ENCODE data around the gene SLC38A10. TPM values are rescaled to one million over a fixed set of nuclear protein-coding genes. Genes with fewer than 3 reads are reported as not detected.
A peak's percentile ranks its signal among the peaks of the same experiment; 100 is the strongest.

Gene SLC38A10
- polyA plus RNA-seq, 1 of the 3 experiments (the other 2 are of a cell fraction) = 82.2 TPM

DNA sequence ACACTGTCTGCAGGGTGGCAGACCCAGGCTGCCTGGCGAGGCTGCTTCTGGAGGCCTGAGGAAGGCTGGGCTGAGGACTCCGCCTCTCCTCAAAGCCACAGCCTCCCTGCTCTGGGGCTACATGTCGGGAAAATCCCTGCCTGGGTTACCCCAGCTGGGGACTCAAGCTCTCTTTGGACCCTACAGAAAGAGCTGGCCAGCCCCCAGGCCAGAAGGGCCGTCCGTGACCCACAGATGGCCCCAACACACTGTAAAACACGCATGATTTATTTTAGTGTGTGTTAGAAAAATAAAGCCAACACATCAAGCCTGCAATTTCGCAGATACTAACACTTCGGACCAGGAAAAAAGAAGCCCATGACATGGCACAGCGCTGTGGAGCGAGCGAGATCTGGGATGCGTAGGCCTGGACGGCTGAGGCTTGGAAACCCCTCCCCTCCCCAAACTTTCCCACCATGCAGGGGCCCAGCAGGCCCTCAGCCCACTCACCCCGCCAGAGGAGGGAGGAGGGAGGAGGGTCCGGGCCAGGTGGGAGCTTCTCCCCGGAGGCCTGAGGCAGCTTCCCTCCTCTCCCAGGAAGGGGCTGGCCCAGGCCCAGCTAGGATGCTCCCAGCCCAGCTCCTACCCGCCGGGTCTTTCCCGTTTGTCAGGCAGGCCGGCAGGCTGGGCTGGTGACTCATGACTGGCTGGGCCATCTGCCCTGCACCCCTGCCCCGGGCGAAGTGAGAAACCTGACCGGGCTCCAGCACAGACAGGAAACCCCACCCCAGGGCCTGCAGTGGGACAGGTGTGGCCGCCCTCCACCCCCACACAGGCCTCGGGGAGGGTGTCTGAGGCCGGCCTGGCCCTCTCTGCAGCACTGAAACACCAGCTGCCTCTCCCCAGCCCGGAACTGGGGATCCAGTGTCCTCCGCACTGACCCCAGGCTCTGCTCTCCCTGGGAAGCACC lies 34.1 kb upstream of the SLC38A10 start (continued):
- TF ChIP-seq, protein P1, sequence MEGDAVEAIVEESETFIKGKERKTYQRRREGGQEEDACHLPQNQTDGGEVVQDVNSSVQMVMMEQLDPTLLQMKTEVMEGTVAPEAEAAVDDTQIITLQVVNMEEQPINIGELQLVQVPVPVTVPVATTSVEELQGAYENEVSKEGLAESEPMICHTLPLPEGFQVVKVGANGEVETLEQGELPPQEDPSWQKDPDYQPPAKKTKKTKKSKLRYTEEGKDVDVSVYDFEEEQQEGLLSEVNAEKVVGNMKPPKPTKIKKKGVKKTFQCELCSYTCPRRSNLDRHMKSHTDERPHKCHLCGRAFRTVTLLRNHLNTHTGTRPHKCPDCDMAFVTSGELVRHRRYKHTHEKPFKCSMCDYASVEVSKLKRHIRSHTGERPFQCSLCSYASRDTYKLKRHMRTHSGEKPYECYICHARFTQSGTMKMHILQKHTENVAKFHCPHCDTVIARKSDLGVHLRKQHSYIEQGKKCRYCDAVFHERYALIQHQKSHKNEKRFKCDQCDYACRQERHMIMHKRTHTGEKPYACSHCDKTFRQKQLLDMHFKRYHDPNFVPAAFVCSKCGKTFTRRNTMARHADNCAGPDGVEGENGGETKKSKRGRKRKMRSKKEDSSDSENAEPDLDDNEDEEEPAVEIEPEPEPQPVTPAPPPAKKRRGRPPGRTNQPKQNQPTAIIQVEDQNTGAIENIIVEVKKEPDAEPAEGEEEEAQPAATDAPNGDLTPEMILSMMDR (IDR thresholded peaks at IDR 0.05) = no peak
- TF ChIP-seq EZH2phosphoT487 (IDR thresholded peaks at IDR 0.05; ENCODE audit: borderline replicate concordance, low read depth) (no peak), FOXM1 (IDR thresholded peaks at IDR 0.05; ENCODE audit: low read depth) (no peak; the same call in 1 of the 2 replicates), RFX5 (IDR thresholded peaks at IDR 0.05; ENCODE audit: low read length) (no peak), MXI1 (IDR thresholded peaks at IDR 0.05; ENCODE audit: low read depth, low read length) (no peak), RXRA (IDR thresholded peaks at IDR 0.05; ENCODE audit: borderline replicate concordance, low read depth) (no peak; the same call in 1 of the 2 replicates), EP300 (IDR thresholded peaks at IDR 0.05; ENCODE audit: borderline replicate concordance in 1 of 2, low read depth in 1 of 2, low read length in 1 of 2) (peak; percentile 71 to 87; a peak in 3 of 4 replicates), RCOR1 (IDR thresholded peaks at IDR 0.05; ENCODE audit: low read length) (no peak; the same call in 1 of the 2 replicates), TCF12 (IDR thresholded peaks at IDR 0.05) (peak; percentile 95), YY1 (IDR thresholded peaks at IDR 0.05; ENCODE audit: low read depth) (no peak), SMC3 (IDR thresholded peaks at IDR 0.05; ENCODE audit: low read depth, low read length) (no peak; the same call in 1 of the 2 replicates), ELF1 (IDR thresholded peaks at IDR 0.05) (no peak; the same call in 1 of the 2 replicates), FOSL2 (IDR thresholded peaks at IDR 0.05; ENCODE audit: borderline replicate concordance, low read depth) (peak; percentile 96), SIN3A (IDR thresholded peaks at IDR 0.05; ENCODE audit: borderline replicate concordance, low read depth, low read length) (no peak; the same call in 1 of the 2 replicates), TEAD4 (IDR thresholded peaks at IDR 0.05; ENCODE audit: borderline replicate concordance, insufficient read depth) (peak; percentile 64; the same call in 1 of the 2 replicates), CHD2 (IDR thresholded peaks at IDR 0.05; ENCODE audit: low read length, partially characterized antibody) (peak; percentile 28), RAD21 (IDR thresholded peaks at IDR 0.05; ENCODE audit: low read length) (peak; percentile 15; the same call in 1 of the 2 replicates), JUND (IDR thresholded peaks at IDR 0.05) (no peak; the same call in 1 of the 2 replicates), MEF2A (IDR thresholded peaks at IDR 0.05; ENCODE audit: borderline replicate concordance, low read depth) (no peak; the same call in 1 of the 2 replicates), GATA2 (CRISPR knock-in tag; IDR thresholded peaks at IDR 0.05) (no peak), NRF1 (IDR thresholded peaks at IDR 0.05; ENCODE audit: low read depth, low read length) (no peak), FOXJ3 (CRISPR knock-in tag; IDR thresholded peaks at IDR 0.05) (no peak)
- TF ChIP-seq, protein P2, sequence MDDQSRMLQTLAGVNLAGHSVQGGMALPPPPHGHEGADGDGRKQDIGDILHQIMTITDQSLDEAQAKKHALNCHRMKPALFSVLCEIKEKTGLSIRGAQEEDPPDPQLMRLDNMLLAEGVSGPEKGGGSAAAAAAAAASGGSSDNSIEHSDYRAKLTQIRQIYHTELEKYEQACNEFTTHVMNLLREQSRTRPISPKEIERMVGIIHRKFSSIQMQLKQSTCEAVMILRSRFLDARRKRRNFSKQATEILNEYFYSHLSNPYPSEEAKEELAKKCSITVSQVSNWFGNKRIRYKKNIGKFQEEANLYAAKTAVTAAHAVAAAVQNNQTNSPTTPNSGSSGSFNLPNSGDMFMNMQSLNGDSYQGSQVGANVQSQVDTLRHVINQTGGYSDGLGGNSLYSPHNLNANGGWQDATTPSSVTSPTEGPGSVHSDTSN (IDR thresholded peaks at IDR 0.05) = peak; percentile 70
- TF ChIP-seq, protein P3, sequence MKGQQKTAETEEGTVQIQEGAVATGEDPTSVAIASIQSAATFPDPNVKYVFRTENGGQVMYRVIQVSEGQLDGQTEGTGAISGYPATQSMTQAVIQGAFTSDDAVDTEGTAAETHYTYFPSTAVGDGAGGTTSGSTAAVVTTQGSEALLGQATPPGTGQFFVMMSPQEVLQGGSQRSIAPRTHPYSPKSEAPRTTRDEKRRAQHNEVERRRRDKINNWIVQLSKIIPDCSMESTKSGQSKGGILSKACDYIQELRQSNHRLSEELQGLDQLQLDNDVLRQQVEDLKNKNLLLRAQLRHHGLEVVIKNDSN (IDR thresholded peaks at IDR 0.05; ENCODE audit: borderline replicate concordance, low read depth) = peak; percentile 50; the same call in 1 of the 2 replicates
- TF ChIP-seq, protein P4, sequence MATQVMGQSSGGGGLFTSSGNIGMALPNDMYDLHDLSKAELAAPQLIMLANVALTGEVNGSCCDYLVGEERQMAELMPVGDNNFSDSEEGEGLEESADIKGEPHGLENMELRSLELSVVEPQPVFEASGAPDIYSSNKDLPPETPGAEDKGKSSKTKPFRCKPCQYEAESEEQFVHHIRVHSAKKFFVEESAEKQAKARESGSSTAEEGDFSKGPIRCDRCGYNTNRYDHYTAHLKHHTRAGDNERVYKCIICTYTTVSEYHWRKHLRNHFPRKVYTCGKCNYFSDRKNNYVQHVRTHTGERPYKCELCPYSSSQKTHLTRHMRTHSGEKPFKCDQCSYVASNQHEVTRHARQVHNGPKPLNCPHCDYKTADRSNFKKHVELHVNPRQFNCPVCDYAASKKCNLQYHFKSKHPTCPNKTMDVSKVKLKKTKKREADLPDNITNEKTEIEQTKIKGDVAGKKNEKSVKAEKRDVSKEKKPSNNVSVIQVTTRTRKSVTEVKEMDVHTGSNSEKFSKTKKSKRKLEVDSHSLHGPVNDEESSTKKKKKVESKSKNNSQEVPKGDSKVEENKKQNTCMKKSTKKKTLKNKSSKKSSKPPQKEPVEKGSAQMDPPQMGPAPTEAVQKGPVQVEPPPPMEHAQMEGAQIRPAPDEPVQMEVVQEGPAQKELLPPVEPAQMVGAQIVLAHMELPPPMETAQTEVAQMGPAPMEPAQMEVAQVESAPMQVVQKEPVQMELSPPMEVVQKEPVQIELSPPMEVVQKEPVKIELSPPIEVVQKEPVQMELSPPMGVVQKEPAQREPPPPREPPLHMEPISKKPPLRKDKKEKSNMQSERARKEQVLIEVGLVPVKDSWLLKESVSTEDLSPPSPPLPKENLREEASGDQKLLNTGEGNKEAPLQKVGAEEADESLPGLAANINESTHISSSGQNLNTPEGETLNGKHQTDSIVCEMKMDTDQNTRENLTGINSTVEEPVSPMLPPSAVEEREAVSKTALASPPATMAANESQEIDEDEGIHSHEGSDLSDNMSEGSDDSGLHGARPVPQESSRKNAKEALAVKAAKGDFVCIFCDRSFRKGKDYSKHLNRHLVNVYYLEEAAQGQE (IDR thresholded peaks at IDR 0.05; ENCODE audit: low read depth, low read length) = peak; percentile 45
- TF ChIP-seq, protein P5, sequence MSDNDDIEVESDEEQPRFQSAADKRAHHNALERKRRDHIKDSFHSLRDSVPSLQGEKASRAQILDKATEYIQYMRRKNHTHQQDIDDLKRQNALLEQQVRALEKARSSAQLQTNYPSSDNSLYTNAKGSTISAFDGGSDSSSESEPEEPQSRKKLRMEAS (IDR thresholded peaks at IDR 0.05; ENCODE audit: low read depth) = peak; percentile 95

All from SK-N-SH (cell line).